Right atrium auricular region (tissue), 2 donors: Measurements from ENCODE around the gene TBCD. TPM values are rescaled to one million over a fixed set of nuclear protein-coding genes. Genes with fewer than 3 reads are reported as not detected.

Source experiments
- DNase-seq: peaks from one replicate; pipeline ENCODE4 v3.0.0-alpha.2; 2019; ENCODE audit warnings: low spot score
- H3K27ac ChIP-seq, 2 donors: fragments of 200-600 bp; sonication (generic); 1 replicate in 1 of 2; 2 replicates in 1 of 2; pipeline ENCODE4 v1.5.1; 2016 to 2019
- H3K27me3 ChIP-seq, 2 donors: fragments of 200-600 bp; sonication (generic); one replicate each; pipeline versions ENCODE4 v1.5.1 to v1.6.0; 2017 to 2019
- H3K36me3 ChIP-seq: fragments of 200-600 bp; sonication (generic); one replicate; pipeline ENCODE4 v1.5.1; 2016
- H3K4me1 ChIP-seq, 2 donors: fragments of 200-600 bp; sonication (generic); one replicate each; pipeline versions ENCODE4 v1.5.1 to v1.6.0; 2017 to 2019
- H3K4me3 ChIP-seq, 2 donors: fragments of 200-600 bp; sonication (generic); 1 replicate in 1 of 2; 2 replicates in 1 of 2; pipeline ENCODE4 v1.5.1; 2017 to 2019; ENCODE audit warnings: mild to moderate bottlenecking in 1 of 2, moderate library complexity in 1 of 2
- H3K9me3 ChIP-seq, 2 donors: fragments of 200-600 bp; sonication (generic); one replicate each; pipeline ENCODE4 v1.5.1; 2019
- CTCF ChIP-seq, 2 donors: fragments of 200-600 bp; sonication (generic); IDR thresholded peaks; one replicate each; pipeline ENCODE4 v1.5.1; 2019; ENCODE audit warnings: antibody characterized with exemption in 2 of 2
- total RNA-seq, 2 donors: library from RNA; depleted of rRNA; stranded (reverse); fragments of >200 nt; gene quantifications; one replicate each; pipeline ENCODE4 v1.1.0, GENCODE V29; 2016

Gene TBCD
- total RNA-seq, 2 donors from 2014 or later, result 19.4 to 29.6 TPM

GRCh38 chr17:82907797-82908542 lies 156.1 kb downstream of the TBCD start:
- Histone ChIP-seq H3K9me3 (no peaks in the 10 kb centered on the region), H3K4me1 (no peaks in the 10 kb centered on the region), H3K36me3 (peaks cover 25% of the 10 kb centered on the region), H3K27ac (no peak overlapping the region), H3K4me3 (no peak overlapping the region), H3K27me3 (no peaks in the 10 kb centered on the region)
- no peak for TF ChIP-seq CTCF (IDR thresholded peaks at IDR 0.05)
- no peak for DNase-seq

- no peak for DNase-seq
- H3K36me3 ChIP-seq, result peaks cover 25% of the 10 kb centered on the region
- H3K4me1 ChIP-seq, result no peaks in the 10 kb centered on the region
- TF ChIP-seq CTCF (IDR thresholded peaks at IDR 0.05), result no peak
- H3K27ac ChIP-seq, result no peak overlapping the region
- no peaks in the 10 kb centered on the region for H3K27me3 ChIP-seq
- no peaks in the 10 kb centered on the region for H3K9me3 ChIP-seq
- H3K4me3 ChIP-seq, result no peak overlapping the region
These were observed 156.8 kb downstream of the TBCD start for GRCh38 chr17:82908543-82909160.

- Histone ChIP-seq H3K27ac (no peak overlapping the region), H3K27me3 (no peaks in the 10 kb centered on the region), H3K36me3 (peaks cover 25% of the 10 kb centered on the region), H3K4me1 (peaks cover 0 to 3% of the 10 kb centered on the region in 2 donors), H3K4me3 (no peak overlapping the region), H3K9me3 (no peaks in the 10 kb centered on the region)
- no peak for TF ChIP-seq CTCF (IDR thresholded peaks at IDR 0.05)
- no peak for DNase-seq
These were observed 157.5 kb downstream of the TBCD start for GRCh38 chr17:82909322-82909904.

- TF ChIP-seq CTCF (IDR thresholded peaks at IDR 0.05), result no peak
- Histone ChIP-seq H3K27me3 (no peaks in the 10 kb centered on the region), H3K4me1 (peaks cover 0 to 8% of the 10 kb centered on the region in 2 donors), H3K9me3 (no peaks in the 10 kb centered on the region), H3K27ac (no peak overlapping the region), H3K4me3 (no peak overlapping the region), H3K36me3 (peaks cover 25% of the 10 kb centered on the region)
- DNase-seq, result no peak
These were observed 158.2 kb downstream of the TBCD start for GRCh38 chr17:82910041-82910481.

GRCh38 chr17:82910770-82911169 lies 158.9 kb downstream of the TBCD start:
- no peak overlapping the region for H3K4me3 ChIP-seq
- no peak for DNase-seq
- H3K27me3 ChIP-seq, result no peaks in the 10 kb centered on the region
- no peak overlapping the region for H3K27ac ChIP-seq
- H3K4me1 ChIP-seq, result peaks cover 0 to 8% of the 10 kb centered on the region in 2 donors
- TF ChIP-seq CTCF (IDR thresholded peaks at IDR 0.05), result no peak
- no peaks in the 10 kb centered on the region for H3K9me3 ChIP-seq
- peaks cover 31% of the 10 kb centered on the region for H3K36me3 ChIP-seq
